SH-SY5Y (cell line): ENCODE measurements around the gene CEP131.

ENCODE experiments used
- GATA2 ChIP-seq: IDR thresholded peaks from 2 replicates; pipeline ENCODE4 v1.6.1; 2011; ENCODE audit warnings: mild to moderate bottlenecking, low read depth, low read length
- GATA3 ChIP-seq: IDR thresholded peaks from 2 replicates; pipeline ENCODE4 v1.6.1; 2011; ENCODE audit warnings: low read depth, mild to moderate bottlenecking, low read length, moderate library complexity

The CEP131 gene

GRCh38 chr17:81235822-81236740, 13.3 kb upstream of the CEP131 start:
- no peak for TF ChIP-seq GATA3
- no peak for TF ChIP-seq GATA2

GRCh38 chr17:81234940-81235821, 12.4 kb upstream of the CEP131 start:
- TF ChIP-seq GATA3 = no peak
- TF ChIP-seq GATA2 = no peak

DNA sequence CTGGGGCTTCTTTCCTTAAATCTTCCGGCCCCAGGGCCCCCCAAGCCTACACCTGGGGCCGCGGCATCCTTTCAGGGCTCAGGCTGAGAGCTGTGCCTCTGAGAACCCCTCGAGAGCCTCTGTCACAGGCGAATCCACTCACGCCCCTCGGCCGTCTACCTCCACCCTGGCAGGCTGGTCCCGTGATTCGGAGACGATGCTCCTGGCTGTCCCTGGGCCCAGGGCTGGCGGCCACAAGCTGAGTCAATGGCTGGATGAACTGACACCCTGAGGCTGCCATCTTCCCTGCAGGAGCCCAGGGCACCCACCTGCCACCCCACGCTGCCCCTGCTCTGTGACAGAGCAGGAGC, 11.7 kb upstream of the CEP131 start:
- TF ChIP-seq GATA2 (no peak), GATA3 (no peak)

GRCh38 chr17:81233811-81234505, 11.2 kb upstream of the CEP131 start:
- TF ChIP-seq GATA3 (no peak), GATA2 (no peak)

DNA sequence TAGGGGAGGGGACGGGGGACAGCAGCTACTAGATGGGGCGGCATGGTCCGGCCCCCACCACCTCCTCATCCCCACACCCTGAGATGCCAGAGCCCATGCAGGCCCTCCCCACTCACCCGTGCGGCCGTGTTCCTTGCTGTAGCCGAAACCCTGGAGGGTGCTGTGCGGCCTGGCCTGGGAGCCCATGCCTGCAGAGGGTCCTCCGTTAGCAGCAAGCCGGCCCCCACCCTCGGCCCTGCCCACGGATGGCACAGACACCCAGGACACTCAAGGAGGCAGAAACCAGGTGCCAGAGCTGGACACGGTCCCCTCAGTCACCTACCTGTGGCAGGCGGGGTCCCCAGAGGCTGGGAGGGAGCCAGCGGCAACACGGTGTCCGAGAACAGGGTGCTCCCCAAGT, 10.6 kb upstream of the CEP131 start:
- no peak for TF ChIP-seq GATA3
- TF ChIP-seq GATA2 = no peak

DNA sequence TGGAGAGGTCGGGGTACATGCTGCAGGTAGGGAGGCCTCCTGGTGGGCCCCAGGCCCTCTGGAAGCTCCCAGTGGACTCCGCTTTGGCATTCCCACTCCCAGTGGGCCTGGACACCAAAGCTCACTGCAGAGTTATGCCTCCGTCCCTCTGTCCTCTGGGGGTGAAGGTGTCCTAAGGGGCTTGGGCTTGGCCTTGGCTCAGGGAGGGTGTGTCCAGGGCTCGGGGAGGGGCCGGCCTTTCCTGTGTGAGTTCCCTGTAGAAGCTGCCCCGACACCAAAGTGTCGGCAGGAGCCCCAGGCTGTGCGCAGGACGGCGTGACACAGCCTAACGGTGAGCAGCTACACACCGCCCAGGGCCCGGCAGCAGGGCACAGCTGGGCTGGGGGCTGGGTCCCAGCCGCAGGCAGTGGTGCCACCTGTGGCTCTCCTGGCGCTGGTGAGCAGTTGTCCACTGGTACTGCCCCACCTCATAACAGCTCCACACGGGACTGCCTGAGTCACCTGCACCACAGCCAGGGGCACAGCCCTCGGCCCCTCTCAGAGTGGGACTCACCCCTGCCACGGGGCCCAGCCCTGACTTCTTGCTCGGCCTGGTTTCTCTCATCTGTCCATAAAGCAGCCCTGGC, 10.0 kb upstream of the CEP131 start:
- TF ChIP-seq GATA3 (no peak), GATA2 (no peak)

DNA sequence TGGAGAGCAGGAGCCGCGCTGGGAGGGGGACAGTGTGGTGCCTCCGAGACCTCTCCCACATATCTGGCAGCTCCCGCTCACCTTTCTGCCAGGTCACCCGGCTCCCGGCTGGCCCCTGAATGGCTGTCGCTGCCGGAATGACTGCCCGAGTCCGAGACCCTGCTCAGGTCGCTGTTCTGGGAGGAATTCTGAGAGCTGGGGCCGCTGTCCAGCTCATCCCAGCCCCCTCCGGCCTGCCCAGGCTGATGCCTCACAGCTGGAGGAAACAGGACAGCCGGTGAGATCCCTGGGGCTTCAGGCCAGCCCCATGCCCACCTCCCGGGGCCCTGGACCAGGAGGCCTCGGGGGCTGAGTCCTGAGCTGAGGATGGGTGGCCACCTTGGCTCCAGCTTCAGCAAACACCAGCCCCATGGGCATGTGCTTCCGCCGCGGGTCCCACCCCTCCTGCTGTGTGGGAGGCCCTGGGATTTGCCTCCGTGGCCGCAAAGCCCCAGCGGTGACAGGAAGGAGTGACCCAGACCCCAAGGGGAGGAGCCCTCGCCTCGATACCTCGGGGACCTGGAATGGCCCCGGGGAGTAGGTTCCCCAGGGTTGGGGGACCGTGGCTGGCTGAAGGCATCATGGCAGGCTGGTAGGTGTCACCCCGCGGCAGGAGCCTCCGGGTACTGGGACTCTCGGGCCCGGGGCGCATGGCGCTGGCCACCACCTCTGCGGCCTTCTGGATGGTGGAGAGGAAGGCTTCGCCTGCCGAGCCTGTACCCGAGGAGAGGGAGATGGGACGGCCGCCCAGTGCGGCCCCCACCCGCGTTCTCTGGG, 9.2 kb upstream of the CEP131 start:
- TF ChIP-seq GATA2 (no peak), GATA3 (no peak)

DNA sequence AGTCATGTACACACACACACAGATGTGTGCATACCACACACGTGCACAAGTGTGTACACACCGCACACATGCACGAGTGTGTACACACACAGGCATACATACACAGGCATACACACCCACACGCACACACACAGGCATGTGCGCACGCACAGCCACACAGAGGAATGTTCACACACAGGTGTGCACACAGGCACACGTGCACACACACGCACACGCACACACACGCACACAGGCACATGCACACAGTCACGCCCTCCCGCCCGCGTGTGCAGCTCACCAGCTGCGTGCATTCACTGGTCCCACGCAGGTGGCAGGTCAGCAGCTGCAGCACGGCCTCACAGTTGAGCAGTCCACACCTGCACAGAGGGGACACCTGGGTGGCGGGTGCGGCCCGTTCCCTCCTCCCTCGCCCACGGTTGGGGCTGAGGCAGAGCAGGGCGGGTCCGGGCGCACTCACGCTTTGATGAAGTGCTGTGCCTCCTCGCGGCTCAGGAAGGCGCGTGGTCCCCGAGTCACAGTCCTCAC, 8.4 kb upstream of the CEP131 start:
- no peak for TF ChIP-seq GATA3
- no peak for TF ChIP-seq GATA2

GRCh38 chr17:81230043-81230820, 7.5 kb upstream of the CEP131 start:
- TF ChIP-seq GATA2 = no peak
- no peak for TF ChIP-seq GATA3

DNA sequence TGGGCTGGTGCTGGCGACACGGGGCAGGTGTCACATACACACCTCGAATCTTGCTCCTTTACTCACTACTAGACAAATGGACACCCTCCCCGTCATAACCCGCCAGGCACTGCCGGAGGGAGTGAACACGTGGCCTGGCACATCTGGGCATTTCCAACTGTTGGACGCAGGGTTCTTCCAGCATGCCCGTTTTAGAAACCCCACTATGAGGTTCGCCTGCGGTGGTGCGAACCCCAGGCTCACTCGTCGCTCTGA, 6.8 kb upstream of the CEP131 start:
- no peak for TF ChIP-seq GATA2
- TF ChIP-seq GATA3 = no peak

GRCh38 chr17:81228834-81229665, 6.3 kb upstream of the CEP131 start:
- TF ChIP-seq GATA2 (no peak), GATA3 (no peak)
